ENCODE data around the gene CEP104. TPM values are rescaled to one million over a fixed set of nuclear protein-coding genes. Genes with fewer than 3 reads are reported as not detected.

The CEP104 gene
- total and polyA plus RNA-seq, 2 experiments from 2014 or later, result 20.5 to 32.2 TPM

- no peak for TF ChIP-seq CTCF (conservative IDR thresholded peaks at IDR 0.05; ENCODE audit: low read depth in 2 of 2)
Measured at GRCh38 chr1:3896396-3897000, 39.5 kb upstream of the CEP104 start (continued).

- H3K27ac ChIP-seq (ENCODE audit: low read depth), result no peak overlapping the region
- no peaks in the 10 kb centered on the region for H3K27me3 ChIP-seq (ENCODE audit: insufficient read depth)
- ATAC-seq (no peak), DNase-seq (ENCODE audit: low spot score) (no peak)
- H3K4me3 Mint-ChIP-seq, result no peak overlapping the region
- H3K79me2 ChIP-seq (replicated peaks; ENCODE audit: insufficient read depth), result peaks cover 66% of the 10 kb centered on the region
- H3K27me3 Mint-ChIP-seq (ENCODE audit: insufficient read depth, low read depth, poor library complexity), result peaks cover 8% of the 10 kb centered on the region
- peaks cover 9% of the 10 kb centered on the region; the same call in 1 of the 3 replicates for H3K4me1 Mint-ChIP-seq
- peaks cover 3% of the 10 kb centered on the region; the same call in 1 of the 2 replicates for H3F3A ChIP-seq (replicated peaks; ENCODE audit: low read depth)
- no peak overlapping the region for H2AFZ ChIP-seq
- H3K4me1 ChIP-seq (ENCODE audit: insufficient read depth), result 0 out of 2 replicates have a peak, but pooled peaks cover 4% of the 10 kb centered on the region
- H3K9me3 Mint-ChIP-seq, result peaks cover 11% of the 10 kb centered on the region; the same call in 2 of the 3 replicates
- H3K27ac Mint-ChIP-seq, result no peak overlapping the region
- peaks cover 16% of the 10 kb centered on the region for H3K36me3 Mint-ChIP-seq (ENCODE audit: low read depth)
- no peaks in the 10 kb centered on the region for H3K9me2 ChIP-seq (ENCODE audit: insufficient read depth)
- peaks cover 17% of the 10 kb centered on the region; the same call in 1 of the 2 replicates for H4K20me1 ChIP-seq (replicated peaks; ENCODE audit: insufficient read depth)
- no peak overlapping the region for H3K4me3 ChIP-seq
- H3K36me3 ChIP-seq (ENCODE audit: insufficient read depth), result no peaks in the 10 kb centered on the region
- no peak overlapping the region for H3K4me2 ChIP-seq
- TF ChIP-seq ZNF114 (CRISPR knock-in tag; IDR thresholded peaks at IDR 0.05), result no peak
- no peak for TF ChIP-seq CTCF (conservative IDR thresholded peaks at IDR 0.05; ENCODE audit: low read depth in 2 of 2)
- TF ChIP-seq JUNB (IDR thresholded peaks at IDR 0.05; ENCODE audit: unreplicated experiment), result no peak
- TF ChIP-seq POLR2AphosphoS5 (IDR thresholded peaks at IDR 0.05; ENCODE audit: low read depth), result no peak
- no peak for TF ChIP-seq ZNF462 (CRISPR knock-in tag; IDR thresholded peaks at IDR 0.05)
- no peak for TF ChIP-seq EZH2phosphoT487 (IDR thresholded peaks at IDR 0.05; ENCODE audit: unreplicated experiment)
- no peak for TF ChIP-seq STAT1 (IDR thresholded peaks at IDR 0.05; ENCODE audit: unreplicated experiment)
- TF ChIP-seq NANOG (IDR thresholded peaks at IDR 0.05; ENCODE audit: borderline replicate concordance), result no peak
- no peak for TF ChIP-seq ETS1 (IDR thresholded peaks at IDR 0.05)
- no peak for TF ChIP-seq ZNF331 (CRISPR knock-in tag; IDR thresholded peaks at IDR 0.05; ENCODE audit: low read depth)
- TF ChIP-seq CREB1 (CRISPR knock-in tag; IDR thresholded peaks at IDR 0.05; ENCODE audit: low read depth), result no peak
- TF ChIP-seq EZH2 (IDR thresholded peaks at IDR 0.05; ENCODE audit: low read depth, unreplicated experiment), result no peak
Measured at GRCh38 chr1:3895951-3896325, 38.9 kb upstream of the CEP104 start.

Measured in GM23338 (cell line).